Endothelial cell of umbilical vein (primary cell): ENCODE measurements around the gene BCR. TPM values are rescaled to one million over a fixed set of nuclear protein-coding genes. Genes with fewer than 3 reads are reported as not detected.

Experiments used
- BruUV-seq: library from RNA; stranded (reverse); fragments of 400-500 nt; replicated peaks from 2 replicates; lab custom pipeline; 2021; lab: Mats Ljungman, UMichigan
- CTCF ChIA-PET: fragments of 300-600, 350-600 bp; sonication (Branson Sonifier 250); formaldehyde crosslinking; loops from one replicate; lab custom pipeline; 2021; ENCODE audit warnings: antibody characterized with exemption, inconsistent platforms; lab: Charles Lee
- POLR2A ChIA-PET: fragments of 300-600, 350-600 bp; sonication (Branson Sonifier 250); formaldehyde crosslinking; loops from one replicate; lab custom pipeline; 2021; ENCODE audit warnings: antibody characterized with exemption, inconsistent platforms; lab: Charles Lee
- DNase-seq: peaks from one replicate; pipeline ENCODE4 v3.0.0-alpha.2; 2011; ENCODE audit warnings: low read depth, low spot score
- FAIRE-seq: peaks from 2 replicates; lab custom pipeline; 2011; peaks lifted over from hg19 to GRCh38; lab: Jason Lieb, UNC
- H2AFZ ChIP-seq: 2 replicates; pipeline ENCODE4 v1.6.0; 2012; ENCODE audit warnings: low read depth, low read length, control low read depth, inconsistent platforms
- H3K27ac ChIP-seq: 2 replicates; pipeline ENCODE4 v1.5.1; 2011; ENCODE audit warnings: low read depth, mild to moderate bottlenecking, control low read depth, low read length, moderate library complexity; ENCODE audit not compliant: insufficient read depth
- H3K27me3 ChIP-seq, 2 experiments: 2 replicates each; pipeline versions ENCODE4 v1.6.0 to v1.6.1; 2011; ENCODE audit warnings: low read length in 2 of 2, mixed read lengths in 1 of 2; ENCODE audit not compliant: control insufficient read depth in 2 of 2, insufficient read depth in 2 of 2
- H3K36me3 ChIP-seq, 2 experiments: 2 replicates in 1 of 2; 3 replicates in 1 of 2; pipeline ENCODE4 v1.5.1; 2011; ENCODE audit warnings: low read length in 2 of 2, mild to moderate bottlenecking in 1 of 2, moderate library complexity in 1 of 2; ENCODE audit not compliant: control insufficient read depth in 2 of 2, insufficient read depth in 2 of 2; ENCODE audit errors: extremely low read depth in 1 of 2
- H3K4me1 ChIP-seq: 3 replicates; pipeline ENCODE4 v1.5.1; 2011; ENCODE audit warnings: mild to moderate bottlenecking, low read length; ENCODE audit not compliant: control insufficient read depth, insufficient read depth; ENCODE audit errors: extremely low read depth
- H3K4me2 ChIP-seq: 2 replicates; pipeline ENCODE4 v1.6.1; 2011; ENCODE audit warnings: low read length, control low read depth, mixed read lengths; ENCODE audit not compliant: insufficient read depth
- H3K4me3 ChIP-seq, 3 experiments: fragments of 200-600 bp in 1 of 3; sonication (generic), shearing (Covaris generic) in 1 of 3; replicated peaks in 1 of 3; 2 replicates each; pipeline ENCODE4 v1.5.1; 2011 to 2016; ENCODE audit warnings: control low read depth in 3 of 3, low read length in 3 of 3, mild to moderate bottlenecking in 2 of 3, inconsistent platforms in 1 of 3, low read depth in 1 of 3, moderate library complexity in 1 of 3; ENCODE audit not compliant: insufficient read depth in 1 of 3
- H3K79me2 ChIP-seq: 2 replicates; pipeline ENCODE4 v1.6.0; 2012; ENCODE audit warnings: low read length, inconsistent platforms; ENCODE audit not compliant: control insufficient read depth, insufficient read depth
- H3K9ac ChIP-seq: replicated peaks from 2 replicates; pipeline ENCODE3; 2011; ENCODE audit warnings: low read length, control low read depth; ENCODE audit not compliant: insufficient read depth; ENCODE audit errors: extremely low read depth
- H3K9me1 ChIP-seq: replicated peaks from 3 replicates; pipeline ENCODE4 v1.6.0; 2011; ENCODE audit warnings: mild to moderate bottlenecking, low read length; ENCODE audit not compliant: control insufficient read depth, insufficient read depth; ENCODE audit errors: extremely low read depth
- H3K9me3 ChIP-seq: replicated peaks from 2 replicates; pipeline ENCODE4 v1.5.1; 2012; ENCODE audit warnings: low read length, inconsistent platforms; ENCODE audit not compliant: control insufficient read depth, insufficient read depth
- H4K20me1 ChIP-seq: replicated peaks from 2 replicates; pipeline ENCODE3; 2011; ENCODE audit warnings: mild to moderate bottlenecking, low read length; ENCODE audit not compliant: control insufficient read depth, insufficient read depth; ENCODE audit errors: extremely low read depth
- CTCF ChIP-seq, 2 donors: IDR thresholded peaks; 1 replicate in 1 of 2; 2 replicates in 1 of 2; pipeline ENCODE4 v1.5.1; 2011; ENCODE audit warnings: low read length in 2 of 2, mild to moderate bottlenecking in 2 of 2, moderate library complexity in 2 of 2, control low read depth in 1 of 2, inconsistent platforms in 1 of 2, low read depth in 1 of 2; ENCODE audit not compliant: insufficient read depth in 1 of 2; ENCODE audit errors: extremely low read depth in 1 of 2
- EZH2 ChIP-seq: IDR thresholded peaks from 2 replicates; pipeline ENCODE4 v1.6.1; 2012; ENCODE audit warnings: borderline replicate concordance, low read depth, mild to moderate bottlenecking, moderate library complexity, low read length, inconsistent platforms; ENCODE audit not compliant: severe bottlenecking
- FOS ChIP-seq: IDR thresholded peaks from 2 replicates; pipeline ENCODE4 v1.6.1; 2011; ENCODE audit warnings: mild to moderate bottlenecking, low read length, moderate library complexity, borderline replicate concordance; ENCODE audit not compliant: insufficient read depth
- GATA2 ChIP-seq: IDR thresholded peaks from 2 replicates; pipeline ENCODE4 v1.7.0; 2011; ENCODE audit warnings: low read depth, mild to moderate bottlenecking, moderate library complexity, mixed read lengths, low read length; ENCODE audit not compliant: insufficient read length, insufficient read depth
- JUN ChIP-seq: IDR thresholded peaks from 2 replicates; pipeline ENCODE4 v1.6.1; 2011; ENCODE audit warnings: borderline replicate concordance, low read depth; ENCODE audit not compliant: insufficient read length, insufficient read depth
- MAX ChIP-seq: IDR thresholded peaks from 2 replicates; pipeline ENCODE4 v1.6.1; 2011; ENCODE audit not compliant: insufficient read depth, insufficient read length
- MYC ChIP-seq: IDR thresholded peaks from one replicate; pipeline ENCODE4 v1.6.1; 2011; ENCODE audit warnings: mild to moderate bottlenecking, low read depth, low read length
- POLR2A ChIP-seq: IDR thresholded peaks from 2 replicates; pipeline ENCODE4 v1.6.1; 2012; ENCODE audit warnings: low read depth, mild to moderate bottlenecking, control low read depth, low read length
- POLR2AphosphoS5 ChIP-seq: IDR thresholded peaks from 2 replicates; pipeline ENCODE4 v1.6.1; 2012; ENCODE audit warnings: low read depth, mild to moderate bottlenecking, control low read depth, low read length, moderate library complexity; ENCODE audit not compliant: insufficient read depth
- dilution Hi-C: fragments of 300-500 bp; cut with MboI; formaldehyde crosslinking; loops from one replicate; pipeline ENCODE4 v1.15.0; 2019; ENCODE audit warnings: low sequenced_read_pairs; ENCODE audit not compliant: extremely low pct_ligation_motif_present
- intact Hi-C: fragments of 100-400 bp; cut with micrococcal nuclease; formaldehyde crosslinking; loops from one replicate; pipeline ENCODE4 v1.10.0; 2022
- polyA plus RNA-seq, 4 experiments: library from polyadenylated mRNA; depleted of rRNA in 3 of 4; stranded (reverse) in 3 of 4; unstranded in 1 of 4; fragments of >200 nt; gene quantifications; 2 replicates each; pipeline versions ENCODE4 v1.2.1 to v1.2.3, GENCODE V29; 2011 to 2012; ENCODE audit warnings: missing spikeins in 1 of 4
- total RNA-seq: library from RNA; stranded (reverse); gene quantifications from 2 replicates; pipeline ENCODE4 v1.2.3, GENCODE V29; 2021

The BCR gene
- total and polyA plus RNA-seq, 2 donors (not counting 3 experiments of a cell fraction or from before 2014, with no cell fraction given) = 129 to 141 TPM

GRCh38 chr22:23168391-23169042 is 11.8 kb upstream of the BCR start:
- POLR2A ChIA-PET = no interaction called here
- Histone ChIP-seq H3K79me2 (no peaks in the 10 kb centered on the region), H3K9me1 (no peaks in the 10 kb centered on the region), H3K4me1 (no peaks in the 10 kb centered on the region), H3K27ac (no peak overlapping the region), H2AFZ (no peak overlapping the region), H3K4me3 (no peak overlapping the region), H3K36me3 (no peaks in the 10 kb centered on the region), H3K27me3 (no peaks in the 10 kb centered on the region), H3K9ac (no peak overlapping the region), H3K4me2 (no peak overlapping the region), H3K9me3 (no peaks in the 10 kb centered on the region), H4K20me1 (no peaks in the 10 kb centered on the region)
- no peak for TF ChIP-seq GATA2
- dilution Hi-C loops (no loop called here), intact Hi-C loops (no loop called here)
- DNase-seq = no peak
- no TSS peak for BruUV-seq
- no peak for FAIRE-seq
- CTCF ChIA-PET = interaction anchor here (0.7 to 1.2 kb wide), 5 partner anchors 15 to 219 kb away, joined by 3 to 8 read pairs (median 3); no protein-coding TSS in a partner anchor

- DNase-seq (no peak), FAIRE-seq (no peak)
- BruUV-seq = no TSS peak
- H3K9me1 ChIP-seq = no peaks in the 10 kb centered on the region
- dilution Hi-C loops (no loop called here), intact Hi-C loops (no loop called here)
- no peak overlapping the region for H3K4me3 ChIP-seq
- H3K79me2 ChIP-seq = no peaks in the 10 kb centered on the region
- no peak overlapping the region for H2AFZ ChIP-seq
- no peaks in the 10 kb centered on the region for H3K36me3 ChIP-seq
- no peaks in the 10 kb centered on the region for H3K27me3 ChIP-seq
- H3K4me1 ChIP-seq = no peaks in the 10 kb centered on the region
- no peak for TF ChIP-seq CTCF (IDR thresholded peaks at IDR 0.05; ENCODE audit: extremely low read depth in 1 of 2, insufficient read depth in 1 of 2, low read depth in 1 of 2, low read length in 2 of 2)
- no peak for TF ChIP-seq FOS
- TF ChIP-seq MYC = no peak
- TF ChIP-seq EZH2 = no peak
- no peak for TF ChIP-seq POLR2A
- TF ChIP-seq JUN = no peak
- TF ChIP-seq GATA2 = no peak
- TF ChIP-seq MAX = no peak
- no peak for TF ChIP-seq POLR2AphosphoS5
- H3K9me3 ChIP-seq = no peaks in the 10 kb centered on the region
- CTCF ChIA-PET = interaction anchor here (0.7 to 2.8 kb wide), 5 partner anchors 16 to 217 kb away, joined by 3 to 11 read pairs (median 5); no protein-coding TSS in a partner anchor
- H4K20me1 ChIP-seq = no peaks in the 10 kb centered on the region
- no peak overlapping the region for H3K9ac ChIP-seq
- POLR2A ChIA-PET = no interaction called here
- H3K27ac ChIP-seq = no peak overlapping the region
- no peak overlapping the region for H3K4me2 ChIP-seq
Measured at GRCh38 chr22:23169043-23169406, 11.3 kb upstream of the BCR start.
